Upper lobe of left lung (tissue), 6 donors: Measurements from ENCODE around the gene TBX4. TPM values are rescaled to one million over a fixed set of nuclear protein-coding genes. Genes with fewer than 3 reads are reported as not detected.

Experiments used
- ATAC-seq, 2 donors: fragments of 200-7000 bp; cut with Tn5 transposase; one replicate each; pipeline ENCODE4 v1.9.1; 2022; ENCODE audit warnings: mild to moderate bottlenecking in 2 of 2, moderate library complexity in 2 of 2; ENCODE audit not compliant: low FRiP score in 2 of 2
- DNase-seq, 2 donors: peaks; one replicate each; pipeline ENCODE4 v3.0.0-alpha.2; 2019 to 2020
- H3K27ac ChIP-seq, 4 donors: fragments of 200-600 bp; sonication (generic); one replicate each; pipeline ENCODE4 v1.5.1; 2016 to 2019
- H3K27me3 ChIP-seq, 4 donors: fragments of 200-600 bp; sonication (generic); one replicate each; pipeline ENCODE4 v1.5.1; 2017 to 2019
- H3K36me3 ChIP-seq, 4 donors: fragments of 200-600 bp; sonication (generic); one replicate each; pipeline ENCODE4 v1.5.1; 2016 to 2019
- H3K4me1 ChIP-seq, 4 donors: fragments of 200-600 bp; sonication (generic); one replicate each; pipeline ENCODE4 v1.5.1; 2018 to 2019
- H3K4me3 ChIP-seq, 4 donors: fragments of 200-600 bp; sonication (generic); one replicate each; pipeline ENCODE4 v1.5.1; 2017 to 2019; ENCODE audit warnings: mild to moderate bottlenecking in 2 of 4, moderate library complexity in 1 of 4
- H3K9me3 ChIP-seq, 4 donors: fragments of 200-600 bp; sonication (generic); one replicate each; pipeline ENCODE4 v1.5.1; 2018 to 2019
- CTCF ChIP-seq, 6 experiments: fragments of 450-650 bp in 4 of 6; fragments of 200-600 bp in 2 of 6; sonication (generic) in 2 of 6; IDR thresholded peaks; one replicate each; pipeline ENCODE4 v1.5.1; 2016 to 2019; ENCODE audit warnings: antibody characterized with exemption in 6 of 6
- EP300 ChIP-seq, 4 donors: sonication (generic); formaldehyde crosslinking; IDR thresholded peaks; one replicate each; pipeline ENCODE4 v1.5.1; 2017; ENCODE audit warnings: antibody characterized with exemption in 4 of 4, control low read depth in 2 of 4
- POLR2A ChIP-seq, 4 donors: fragments of 450-650 bp; IDR thresholded peaks; one replicate each; pipeline ENCODE4 v1.5.1; 2016 to 2017; ENCODE audit warnings: antibody characterized with exemption in 4 of 4, mild to moderate bottlenecking in 2 of 4
- POLR2AphosphoS5 ChIP-seq, 2 donors: sonication (generic); formaldehyde crosslinking; IDR thresholded peaks; one replicate each; pipeline ENCODE4 v1.5.1; 2017; ENCODE audit warnings: antibody characterized with exemption in 2 of 2
- WGBS, 2 donors: methylation state at CpG; one replicate each; pipeline ENCODE4 v1.1.5; 2017 to 2018; 5-methylcytosine and 5-hydroxymethylcytosine counted together
- total RNA-seq, 6 donors: library from RNA; depleted of rRNA in 4 of 6; stranded (reverse); fragments of >200 nt in 4 of 6; gene quantifications; one replicate each; pipeline versions ENCODE4 v1.1.0 to v1.2.1, GENCODE V29; 2016 to 2021
- donor health status: DM: no; HTN: no; CAD: no; lungs with moderate emphysema.
- donor health status: DM: no; HTN: yes; CAD: no; lungs with severe emphysema.

TBX4 gene
- total RNA-seq, 6 donors from 2014 or later, result 10.2 to 69.1 (median 22.7) TPM

DNA sequence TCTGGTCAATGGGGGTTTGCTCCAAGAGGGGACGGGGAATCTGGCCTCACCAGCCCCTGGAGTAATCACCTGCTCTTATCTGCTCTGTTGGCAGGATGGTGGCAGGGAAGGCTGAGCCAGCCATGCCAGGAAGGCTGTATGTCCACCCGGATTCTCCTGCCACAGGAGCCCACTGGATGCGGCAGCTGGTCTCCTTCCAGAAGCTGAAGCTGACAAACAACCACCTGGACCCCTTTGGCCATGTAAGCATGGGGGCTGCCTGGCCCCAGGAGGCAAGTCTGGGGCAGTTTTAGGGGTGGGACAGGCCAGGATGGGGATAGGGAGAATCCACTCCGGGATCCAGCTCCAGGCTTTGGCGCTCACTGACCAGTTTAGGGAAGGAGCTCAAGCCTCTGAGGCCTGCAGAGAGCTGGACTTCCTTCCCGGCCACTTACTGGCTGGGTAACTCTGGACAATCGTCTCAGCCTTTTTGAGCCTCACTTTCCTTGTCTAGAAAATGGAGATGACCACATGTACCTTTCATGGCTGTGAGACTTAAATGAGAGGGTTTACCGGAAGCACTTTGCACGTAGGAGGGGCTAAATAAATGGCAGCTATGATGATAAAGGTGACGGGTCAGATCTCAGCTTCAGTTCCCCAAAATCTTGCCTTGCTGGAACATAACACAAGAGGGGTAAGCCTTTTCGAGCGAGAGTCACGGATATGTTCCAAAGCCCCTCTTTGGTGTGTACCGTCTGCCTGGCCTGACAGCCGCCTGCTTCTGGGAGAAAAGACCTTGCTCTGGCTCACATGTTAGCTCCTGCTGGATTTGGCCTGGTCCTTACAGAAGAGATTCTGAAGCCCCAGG is 15.4 kb downstream of the TBX4 start:
- peak overlapping the region in 3 of 4 donors; percentile 24 to 51 (median 28) for H3K27ac ChIP-seq
- DNase-seq (no peak), ATAC-seq (peak in 1 of 2 donors; percentile 62)
- H3K4me3 ChIP-seq, result no peak overlapping the region
- TF ChIP-seq CTCF (IDR thresholded peaks at IDR 0.05) (no peak), POLR2AphosphoS5 (IDR thresholded peaks at IDR 0.05) (no peak), POLR2A (IDR thresholded peaks at IDR 0.05) (no peak), EP300 (IDR thresholded peaks at IDR 0.05) (no peak)
- H3K9me3 ChIP-seq, result no peaks in the 10 kb centered on the region
- no peaks in the 10 kb centered on the region for H3K27me3 ChIP-seq
- WGBS, 2 donors, result 43 to 55% methylated on average over 11 to 15 of the region's 15 CpGs
- H3K36me3 ChIP-seq, result peaks cover 0 to 6% (median 0%) of the 10 kb centered on the region in 4 donors
- peaks cover 0 to 15% (median 10%) of the 10 kb centered on the region in 4 donors for H3K4me1 ChIP-seq

DNA sequence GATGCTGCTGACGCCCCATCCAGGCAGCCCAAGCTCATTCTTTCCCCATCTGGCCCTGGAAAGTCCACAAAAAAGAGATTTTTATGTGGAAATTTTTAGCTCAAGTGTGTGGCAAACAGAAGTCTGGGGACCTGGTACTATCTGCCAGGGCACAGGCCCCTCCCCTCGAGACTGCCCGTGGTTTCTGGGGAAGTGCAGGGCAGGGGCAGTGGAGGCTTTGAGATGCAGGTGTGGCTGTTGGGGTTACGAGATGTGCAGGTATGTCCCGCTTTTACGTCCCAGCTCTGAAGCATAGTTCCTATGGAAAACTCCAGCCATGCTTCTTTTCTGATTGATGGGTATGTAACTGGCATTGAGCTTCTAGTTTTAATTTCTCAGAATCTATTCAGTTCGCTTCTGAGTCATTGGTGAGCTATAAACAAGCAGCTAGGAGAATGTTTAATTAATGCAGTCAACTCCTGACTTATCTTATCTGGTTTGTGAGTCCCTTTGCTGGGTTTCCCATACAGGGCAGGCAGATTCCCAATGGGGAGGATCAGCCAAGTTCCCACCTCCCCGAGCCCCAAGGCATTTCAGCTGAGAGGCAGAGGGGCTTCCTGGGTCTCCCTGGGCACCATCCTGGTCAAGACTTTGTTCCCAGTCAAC is 16.2 kb downstream of the TBX4 start:
- H3K36me3 ChIP-seq, result peaks cover 0 to 6% (median 0%) of the 10 kb centered on the region in 4 donors
- no peak overlapping the region for H3K4me3 ChIP-seq
- peaks cover 0 to 15% (median 9%) of the 10 kb centered on the region in 4 donors for H3K4me1 ChIP-seq
- H3K27ac ChIP-seq, result peak overlapping the region in 3 of 4 donors; percentile 24 to 51 (median 28)
- H3K27me3 ChIP-seq, result no peaks in the 10 kb centered on the region
- no peak for DNase-seq
- WGBS, 2 donors, result 79 to 82% methylated on average over 7 to 8 of the region's 8 CpGs
- no peak for ATAC-seq
- H3K9me3 ChIP-seq, result no peaks in the 10 kb centered on the region
- TF ChIP-seq POLR2A (IDR thresholded peaks at IDR 0.05) (no peak), POLR2AphosphoS5 (IDR thresholded peaks at IDR 0.05) (no peak), CTCF (IDR thresholded peaks at IDR 0.05) (no peak), EP300 (IDR thresholded peaks at IDR 0.05) (no peak)

DNA sequence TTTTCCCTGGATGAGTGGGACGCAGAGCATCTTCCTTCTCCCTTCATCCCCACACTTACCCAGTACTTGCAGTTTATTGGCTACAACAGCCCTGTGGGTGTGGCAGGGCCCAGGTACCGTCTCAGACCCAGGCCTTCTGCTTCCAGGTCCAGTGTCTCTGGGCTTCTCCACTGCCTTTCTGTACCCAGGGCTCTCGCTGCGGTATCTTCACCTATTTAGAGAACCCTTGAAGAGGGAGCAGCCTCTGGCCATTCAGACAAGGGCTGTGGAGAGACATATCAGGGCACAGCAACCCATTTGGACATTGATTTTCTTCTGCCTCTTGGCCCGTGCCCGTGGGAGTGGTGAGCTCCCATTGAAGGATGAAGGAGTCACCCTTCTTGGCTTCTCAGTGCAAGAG is 17.3 kb downstream of the TBX4 start:
- no peak for DNase-seq
- 82 to 89% methylated on average over 6 of the region's 6 CpGs for WGBS, 2 donors
- H3K27me3 ChIP-seq, result no peaks in the 10 kb centered on the region
- TF ChIP-seq POLR2A (IDR thresholded peaks at IDR 0.05), result no peak
- no peak for TF ChIP-seq POLR2AphosphoS5 (IDR thresholded peaks at IDR 0.05)
- TF ChIP-seq EP300 (IDR thresholded peaks at IDR 0.05), result no peak
- TF ChIP-seq CTCF (IDR thresholded peaks at IDR 0.05), result no peak
- no peaks in the 10 kb centered on the region for H3K9me3 ChIP-seq
- peak overlapping the region in 1 of 4 donors; percentile 32 for H3K27ac ChIP-seq
- peaks cover 0 to 11% (median 9%) of the 10 kb centered on the region in 4 donors for H3K4me1 ChIP-seq
- H3K4me3 ChIP-seq, result no peak overlapping the region
- ATAC-seq, result no peak
- H3K36me3 ChIP-seq, result peaks cover 0 to 6% (median 0%) of the 10 kb centered on the region in 4 donors

DNA sequence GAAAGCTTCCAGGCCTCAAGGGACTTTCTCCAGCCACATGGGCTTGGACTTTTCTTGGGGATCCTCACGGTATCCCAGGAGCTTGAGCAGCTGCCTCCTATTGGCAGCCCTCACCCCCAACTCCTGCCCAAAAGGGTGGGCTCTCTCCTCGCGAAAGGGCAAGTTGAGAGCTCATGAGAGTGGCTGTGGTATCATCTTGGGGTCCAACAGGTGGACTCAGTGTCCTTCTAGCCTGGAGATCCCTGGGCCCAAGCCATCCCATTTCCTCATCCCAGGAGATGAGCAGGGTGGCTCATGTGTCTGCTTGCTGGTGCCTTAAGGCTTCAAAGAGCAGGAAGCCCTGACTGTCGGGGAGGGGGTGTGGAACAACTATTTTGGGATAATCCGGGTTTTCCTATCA is 17.7 kb downstream of the TBX4 start:
- 58 to 79% methylated on average over 3 to 4 of the region's 5 CpGs for WGBS, 2 donors
- ATAC-seq, result no peak

More for the DNA sequence above, 17.7 kb downstream of the TBX4 start:
- Histone ChIP-seq H3K4me1 (peaks cover 0 to 11% (median 9%) of the 10 kb centered on the region in 4 donors), H3K27ac (peak overlapping the region in 1 of 4 donors; percentile 32), H3K27me3 (no peaks in the 10 kb centered on the region), H3K9me3 (no peaks in the 10 kb centered on the region), H3K4me3 (no peak overlapping the region), H3K36me3 (peaks cover 0 to 6% (median 0%) of the 10 kb centered on the region in 4 donors)
- DNase-seq, result no peak
- no peak for TF ChIP-seq POLR2AphosphoS5 (IDR thresholded peaks at IDR 0.05)
- no peak for TF ChIP-seq CTCF (IDR thresholded peaks at IDR 0.05)
- no peak for TF ChIP-seq EP300 (IDR thresholded peaks at IDR 0.05)
- no peak for TF ChIP-seq POLR2A (IDR thresholded peaks at IDR 0.05)
